Activated T-cell treated with anti-CD3 and anti-CD28 coated beads, Interleukin-2, amount 50 U/mL, for 24 hours (primary cell): ENCODE data around the gene PPP1R3C.

Source experiments
- DNase-seq: peaks from one replicate; pipeline ENCODE4 v3.0.0-alpha.2; 2020
- H3K27ac Mint-ChIP-seq: 2 replicates; pipeline ENCODE4 v1.8.0; 2020; ENCODE audit warnings: mild to moderate bottlenecking, mixed read lengths
- H3K27me3 Mint-ChIP-seq: 2 replicates; pipeline ENCODE4 v1.8.0; 2020; ENCODE audit warnings: mixed read lengths
- H3K36me3 Mint-ChIP-seq: 2 replicates; pipeline ENCODE4 v1.8.0; 2020; ENCODE audit warnings: low read depth, mixed read lengths
- H3K4me1 Mint-ChIP-seq: 2 replicates; pipeline ENCODE4 v1.8.0; 2020; ENCODE audit warnings: low read depth, mixed read lengths
- H3K4me3 Mint-ChIP-seq: 2 replicates; pipeline ENCODE4 v1.8.0; 2020; ENCODE audit warnings: mild to moderate bottlenecking, moderate library complexity, mixed read lengths
- H3K9me3 Mint-ChIP-seq: 2 replicates; pipeline ENCODE4 v1.8.0; 2020; ENCODE audit warnings: mixed read lengths

The PPP1R3C gene

DNA sequence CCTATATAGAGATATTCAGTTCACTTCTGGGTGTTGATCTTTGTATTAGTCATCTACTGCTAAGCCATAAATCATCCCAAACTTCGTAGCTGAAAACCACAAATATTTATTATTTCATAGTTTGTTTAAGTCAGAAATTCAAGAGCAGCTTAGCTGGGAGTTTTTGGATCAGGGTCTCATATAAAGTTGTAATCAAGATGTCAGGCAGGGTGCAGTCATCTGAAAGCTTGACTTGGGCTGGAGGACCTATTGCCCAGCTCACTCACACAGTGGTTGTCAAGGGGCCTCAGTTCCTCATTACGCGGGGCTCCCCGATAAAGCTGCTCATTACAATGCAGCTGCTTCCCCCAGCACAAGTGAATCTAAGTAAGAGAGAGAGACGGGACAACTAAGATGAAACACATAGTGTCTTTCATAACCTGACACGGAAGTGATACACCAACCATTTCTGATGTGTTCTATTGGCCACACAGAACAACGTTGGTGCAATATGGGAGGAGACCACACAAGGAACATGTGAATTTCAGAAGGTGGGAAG, 15.7 kb downstream of the PPP1R3C start:
- DNase-seq: no peak
- Mint-ChIP-seq H3K4me3 (no peak overlapping the region), H3K27ac (no peak overlapping the region)

DNA sequence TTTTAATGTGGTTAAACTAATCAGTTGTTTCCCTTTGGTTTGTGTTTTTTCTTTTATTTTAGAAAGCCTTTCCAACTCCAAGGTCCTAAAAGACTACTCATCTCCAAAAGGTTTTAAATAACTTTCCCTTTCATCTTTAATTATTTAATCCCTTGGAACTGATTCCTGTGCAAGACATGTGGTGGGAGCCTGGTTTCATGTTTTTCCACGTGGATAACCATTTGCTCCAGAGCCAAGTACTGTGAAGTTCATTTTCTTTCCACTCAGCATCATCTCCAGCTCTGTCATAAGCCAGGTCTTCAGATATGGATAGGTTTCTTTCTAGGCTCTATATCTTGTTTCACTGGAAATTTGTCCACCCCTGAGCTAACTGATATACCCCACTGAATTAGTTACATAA, 16.7 kb downstream of the PPP1R3C start:
- Mint-ChIP-seq H3K4me1 (no peaks in the 10 kb centered on the region), H3K4me3 (no peak overlapping the region), H3K9me3 (no peaks in the 10 kb centered on the region), H3K27ac (no peak overlapping the region), H3K27me3 (peaks cover 42% of the 10 kb centered on the region), H3K36me3 (no peaks in the 10 kb centered on the region)
- no peak for DNase-seq

More for the DNA sequence above, 15.7 kb downstream of the PPP1R3C start:
- Mint-ChIP-seq H3K27me3 (peaks cover 46% of the 10 kb centered on the region), H3K36me3 (no peaks in the 10 kb centered on the region), H3K9me3 (no peaks in the 10 kb centered on the region), H3K4me1 (no peaks in the 10 kb centered on the region)

DNA sequence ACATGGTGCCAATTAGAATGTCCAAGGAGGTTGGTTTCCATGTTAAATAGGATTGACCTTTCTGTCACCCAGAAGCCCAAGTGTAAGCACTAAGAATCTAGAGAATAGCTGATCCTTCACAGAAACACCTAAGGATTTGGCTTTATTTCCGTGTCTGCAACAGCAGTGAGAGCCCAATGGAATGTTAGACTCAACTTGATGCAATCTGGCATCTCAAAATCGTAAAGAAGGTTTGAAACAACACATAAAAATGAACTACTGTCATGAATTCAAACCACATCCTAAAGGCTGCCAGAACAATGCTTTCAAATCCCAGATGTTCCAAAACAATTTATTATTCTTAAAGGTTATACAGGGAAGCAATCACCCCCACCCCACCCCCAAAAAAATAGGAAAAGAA, 18.6 kb downstream of the PPP1R3C start:
- Mint-ChIP-seq H3K27me3 (peaks cover 40% of the 10 kb centered on the region), H3K4me1 (no peaks in the 10 kb centered on the region), H3K36me3 (no peaks in the 10 kb centered on the region), H3K27ac (no peak overlapping the region), H3K4me3 (no peak overlapping the region), H3K9me3 (no peaks in the 10 kb centered on the region)
- DNase-seq: no peak

DNA sequence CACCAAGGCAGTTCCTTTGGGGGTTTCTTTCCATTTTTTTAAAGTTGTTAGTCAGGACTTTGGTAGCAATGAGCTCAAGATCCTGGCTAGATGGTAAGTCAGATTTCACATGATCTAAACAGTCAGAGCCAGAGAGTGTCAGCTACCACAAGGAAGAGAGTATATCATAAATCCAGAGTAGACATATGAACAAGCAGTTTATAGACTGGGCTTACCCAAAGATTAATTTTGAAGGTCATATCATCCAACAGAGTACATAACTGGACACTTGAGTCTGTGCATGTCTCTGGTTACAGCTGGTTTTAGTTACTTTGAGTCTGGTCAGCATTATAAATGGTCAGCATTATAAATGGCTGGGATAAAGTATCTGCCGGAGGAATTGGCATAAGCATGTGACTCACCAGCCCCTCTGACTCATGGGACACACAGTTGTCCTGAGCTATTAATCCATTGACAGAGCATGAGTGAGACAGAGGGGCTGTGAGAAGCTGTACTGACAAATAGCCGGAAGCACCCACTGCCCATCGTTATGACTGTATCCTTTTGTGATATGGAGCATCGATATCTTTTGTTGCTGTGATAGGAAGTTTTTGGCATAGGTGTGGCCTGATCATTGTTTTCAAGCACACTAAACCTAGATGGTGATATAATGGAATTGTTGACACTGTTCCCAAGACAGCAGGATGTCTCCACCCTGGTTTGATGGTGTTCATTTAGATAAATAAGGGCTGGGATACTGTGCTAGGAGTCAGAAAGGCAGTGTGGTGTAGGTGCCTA, 19.3 kb downstream of the PPP1R3C start:
- Mint-ChIP-seq H3K9me3 (no peaks in the 10 kb centered on the region), H3K27me3 (peaks cover 36% of the 10 kb centered on the region), H3K4me3 (no peak overlapping the region), H3K36me3 (no peaks in the 10 kb centered on the region), H3K27ac (no peak overlapping the region), H3K4me1 (no peaks in the 10 kb centered on the region)
- no peak for DNase-seq

DNA sequence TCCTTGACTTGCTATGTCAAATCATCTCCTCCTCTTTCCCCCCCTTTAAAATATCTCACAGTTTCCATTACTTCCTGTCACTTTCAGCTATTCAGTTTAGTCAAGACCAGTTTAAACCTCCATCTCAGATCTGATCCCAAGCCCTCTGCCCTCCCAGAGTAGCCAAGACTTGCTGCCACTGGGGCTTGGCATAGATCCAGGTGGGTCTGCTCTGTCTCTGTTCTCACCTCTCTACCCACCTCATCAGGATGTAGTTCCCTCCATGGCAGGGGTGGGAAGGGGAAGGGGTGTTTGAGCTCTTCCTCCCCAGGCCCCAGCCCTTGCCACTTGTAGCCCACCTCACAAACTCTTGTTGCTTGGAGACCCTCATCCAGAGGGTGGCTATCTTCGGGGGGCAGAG, 22.0 kb downstream of the PPP1R3C start:
- DNase-seq: no peak
- Mint-ChIP-seq H3K27ac (no peak overlapping the region), H3K27me3 (peaks cover 26% of the 10 kb centered on the region), H3K9me3 (peaks cover 4% of the 10 kb centered on the region), H3K36me3 (no peaks in the 10 kb centered on the region), H3K4me1 (no peaks in the 10 kb centered on the region), H3K4me3 (no peak overlapping the region)

DNA sequence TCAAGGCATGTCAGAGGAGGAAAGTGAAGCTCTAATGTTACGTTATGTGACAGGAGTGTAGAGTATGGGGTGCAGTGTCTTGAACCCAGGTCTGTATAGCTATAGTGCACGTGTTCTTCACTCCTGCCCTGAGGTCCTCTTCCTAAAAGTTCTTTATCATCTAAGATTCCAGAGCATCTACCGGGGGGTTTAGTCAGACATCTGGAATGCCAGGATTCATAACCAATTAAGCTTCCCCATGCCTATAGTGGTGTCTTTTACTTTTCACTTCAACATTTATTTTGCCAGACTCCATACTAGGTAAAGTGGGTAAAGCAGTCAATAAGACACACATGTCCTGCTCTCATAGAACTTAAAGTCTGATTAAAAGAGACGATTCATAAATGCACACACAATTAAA, 22.4 kb downstream of the PPP1R3C start:
- Mint-ChIP-seq H3K27ac (no peak overlapping the region), H3K27me3 (peaks cover 22% of the 10 kb centered on the region), H3K4me3 (no peak overlapping the region), H3K36me3 (no peaks in the 10 kb centered on the region), H3K9me3 (peaks cover 9% of the 10 kb centered on the region), H3K4me1 (peaks cover 2% of the 10 kb centered on the region)
- no peak for DNase-seq

DNA sequence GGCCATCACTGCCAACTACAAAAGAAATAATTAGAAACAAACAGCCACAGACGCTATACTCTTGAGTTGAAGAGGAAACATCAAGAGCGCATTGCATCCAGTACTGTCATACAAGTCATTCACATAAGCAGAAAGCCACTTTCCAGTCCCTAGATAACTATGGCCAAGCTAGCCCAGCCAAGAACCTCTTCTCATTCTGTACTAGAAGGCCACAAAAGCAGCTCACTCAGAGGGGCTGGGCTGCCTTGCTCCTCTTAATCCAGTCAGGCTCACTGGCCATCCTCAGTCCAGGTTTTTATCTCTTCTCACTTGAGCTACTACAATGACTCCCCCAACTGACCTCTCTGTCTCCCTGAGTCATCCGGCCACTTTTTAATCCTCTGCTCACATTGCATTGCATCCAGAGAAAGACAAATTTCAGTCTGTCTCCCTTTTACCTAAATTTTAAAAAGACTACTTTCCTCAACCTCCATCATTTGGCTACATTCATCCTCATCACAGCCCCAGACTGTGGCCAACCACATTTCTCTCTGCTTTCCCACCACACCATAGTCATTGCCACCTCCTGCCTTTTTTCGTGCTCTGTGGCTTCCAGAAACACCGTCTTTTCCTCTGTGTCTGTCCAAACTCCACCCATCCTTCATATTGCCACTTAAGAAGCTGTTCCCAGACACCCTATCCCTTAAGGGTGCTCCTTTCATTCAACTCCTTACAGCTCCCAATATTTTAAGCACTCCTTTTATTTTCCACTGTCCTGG, 25.0 kb downstream of the PPP1R3C start:
- H3K27me3 Mint-ChIP-seq: peaks cover 18% of the 10 kb centered on the region
- DNase-seq: no peak
- peaks cover 11% of the 10 kb centered on the region for H3K9me3 Mint-ChIP-seq
- no peaks in the 10 kb centered on the region for H3K36me3 Mint-ChIP-seq
- H3K27ac Mint-ChIP-seq: no peak overlapping the region
- H3K4me3 Mint-ChIP-seq: no peak overlapping the region
- peaks cover 4% of the 10 kb centered on the region for H3K4me1 Mint-ChIP-seq

DNA sequence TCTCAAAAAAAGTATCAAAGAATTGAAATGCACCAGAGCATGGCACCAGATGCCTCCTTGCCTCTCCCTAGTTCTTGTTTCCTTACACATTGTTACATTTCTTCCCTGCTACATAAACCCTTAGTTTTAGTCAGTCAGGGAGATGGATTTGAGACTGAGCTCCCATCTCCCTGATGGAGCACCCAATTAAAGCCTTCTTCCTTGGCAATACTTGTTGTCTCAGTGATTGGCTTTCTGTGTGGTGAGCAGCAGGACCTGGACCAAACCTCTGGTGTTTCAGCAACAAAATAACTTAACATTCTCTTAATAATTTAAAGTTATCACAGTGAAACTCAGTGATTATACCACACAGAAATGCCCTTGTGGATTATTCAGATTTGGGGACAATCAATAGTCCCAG, 26.9 kb downstream of the PPP1R3C start:
- H3K27ac Mint-ChIP-seq: no peak overlapping the region
- peaks cover 4% of the 10 kb centered on the region for H3K4me1 Mint-ChIP-seq
- no peak overlapping the region for H3K4me3 Mint-ChIP-seq
- no peak for DNase-seq
- peaks cover 11% of the 10 kb centered on the region for H3K9me3 Mint-ChIP-seq
- H3K27me3 Mint-ChIP-seq: peaks cover 14% of the 10 kb centered on the region
- no peaks in the 10 kb centered on the region for H3K36me3 Mint-ChIP-seq

DNA sequence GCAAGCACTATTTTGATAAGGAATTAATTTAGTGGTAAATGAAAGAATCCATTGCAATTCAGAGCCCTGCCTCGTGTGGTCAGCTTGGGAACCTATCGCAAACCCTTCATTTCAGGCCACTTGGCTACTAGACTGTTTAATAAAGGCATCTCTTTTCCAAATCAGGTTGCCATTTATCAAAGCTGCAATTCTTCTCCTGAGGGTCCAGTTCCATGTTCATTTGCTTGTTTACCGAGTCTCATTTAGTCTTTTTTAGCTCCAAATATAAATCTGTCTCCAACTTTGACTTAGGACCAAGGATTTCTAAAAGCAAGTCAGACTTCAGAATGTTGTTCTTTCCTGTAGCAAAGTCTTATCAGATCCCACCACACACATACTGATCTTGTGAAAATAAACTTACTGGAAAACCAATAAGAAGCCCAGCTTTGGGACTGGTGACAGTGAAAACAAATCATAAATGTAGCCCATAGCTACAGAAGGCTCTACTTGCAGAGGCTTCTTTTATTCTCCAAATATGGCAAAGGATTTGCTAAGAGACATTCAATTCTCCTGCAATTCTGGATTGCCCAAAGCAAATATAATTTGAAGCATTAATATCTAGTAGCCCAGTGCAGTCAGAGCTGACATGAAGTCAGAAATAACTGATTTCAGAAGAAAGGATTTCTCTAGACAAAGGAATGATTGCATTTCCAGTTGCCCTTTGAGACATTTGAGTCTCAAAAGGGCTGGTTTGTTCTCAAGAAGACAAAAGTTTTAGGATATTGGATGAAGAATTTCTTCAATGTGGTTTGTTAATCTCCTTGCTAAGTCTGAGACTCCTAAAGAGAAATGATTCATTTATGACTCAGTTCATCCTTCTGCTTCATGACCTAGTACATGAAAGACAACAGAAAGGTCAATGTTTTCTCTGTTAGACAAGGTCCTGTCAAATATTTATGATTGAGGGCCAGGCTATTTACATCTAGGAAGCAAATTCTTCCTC, 28.0 kb downstream of the PPP1R3C start:
- Mint-ChIP-seq H3K27ac (no peak overlapping the region), H3K4me1 (peaks cover 4% of the 10 kb centered on the region), H3K4me3 (no peak overlapping the region), H3K27me3 (peaks cover 5% of the 10 kb centered on the region), H3K36me3 (no peaks in the 10 kb centered on the region), H3K9me3 (peaks cover 11% of the 10 kb centered on the region)
- no peak for DNase-seq

DNA sequence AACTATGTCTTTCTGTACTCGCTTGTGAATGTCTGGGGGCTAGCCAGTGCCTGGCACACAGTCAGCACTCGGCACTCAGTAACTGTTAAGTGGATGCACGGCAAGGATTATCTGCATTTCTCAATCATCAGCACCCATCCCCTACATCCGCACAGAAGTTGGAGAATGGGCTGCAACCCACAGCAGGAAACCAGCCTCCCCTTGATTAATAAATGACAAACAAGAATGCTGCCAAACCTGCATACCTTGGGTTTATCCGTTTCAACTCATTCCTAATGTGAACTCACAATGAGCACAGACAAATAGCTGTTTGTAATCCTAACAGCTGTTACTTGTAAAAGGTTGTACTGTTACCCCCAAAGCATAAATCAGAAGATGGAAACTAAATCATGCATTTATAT, 28.9 kb downstream of the PPP1R3C start:
- no peak for DNase-seq

DNA sequence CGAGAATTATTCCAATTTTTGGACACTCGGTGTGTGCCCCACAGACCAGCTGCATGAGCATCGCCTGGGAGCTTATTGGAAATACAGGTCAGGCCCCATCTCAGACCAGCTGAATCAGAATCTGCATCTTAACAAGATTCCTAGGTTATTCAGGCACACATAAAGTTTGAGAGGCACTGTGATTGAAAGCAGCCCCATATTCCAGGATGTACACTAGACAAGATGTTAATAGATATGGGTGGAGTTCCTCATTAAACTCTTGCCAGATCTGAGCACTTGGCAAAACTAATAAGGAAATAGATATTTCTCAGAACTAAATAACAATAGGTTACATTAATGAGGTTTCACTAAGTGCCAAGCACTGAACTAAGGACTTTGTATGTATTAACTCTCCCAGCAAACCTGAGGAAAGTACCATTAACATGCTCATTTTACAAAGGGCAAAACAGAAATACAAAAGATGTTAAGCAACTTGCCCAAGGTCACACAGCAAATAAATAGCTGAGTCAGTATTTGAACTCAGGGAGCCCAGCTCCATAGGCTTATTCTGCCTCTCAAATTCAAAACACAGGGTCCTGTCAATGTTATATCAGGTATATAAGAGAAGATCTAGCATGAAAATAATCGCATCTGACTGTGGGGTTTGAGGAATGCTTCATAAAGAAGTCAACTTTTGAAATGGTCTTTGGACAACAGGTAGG, 29.9 kb downstream of the PPP1R3C start:
- Mint-ChIP-seq H3K27me3 (peaks cover 8% of the 10 kb centered on the region), H3K4me3 (no peak overlapping the region), H3K36me3 (no peaks in the 10 kb centered on the region), H3K4me1 (peaks cover 4% of the 10 kb centered on the region), H3K9me3 (peaks cover 11% of the 10 kb centered on the region), H3K27ac (no peak overlapping the region)
- DNase-seq: no peak

More for the DNA sequence above, 28.9 kb downstream of the PPP1R3C start:
- Mint-ChIP-seq H3K36me3 (no peaks in the 10 kb centered on the region), H3K4me3 (no peak overlapping the region), H3K4me1 (peaks cover 4% of the 10 kb centered on the region), H3K9me3 (peaks cover 11% of the 10 kb centered on the region), H3K27me3 (peaks cover 5% of the 10 kb centered on the region), H3K27ac (no peak overlapping the region)

DNA sequence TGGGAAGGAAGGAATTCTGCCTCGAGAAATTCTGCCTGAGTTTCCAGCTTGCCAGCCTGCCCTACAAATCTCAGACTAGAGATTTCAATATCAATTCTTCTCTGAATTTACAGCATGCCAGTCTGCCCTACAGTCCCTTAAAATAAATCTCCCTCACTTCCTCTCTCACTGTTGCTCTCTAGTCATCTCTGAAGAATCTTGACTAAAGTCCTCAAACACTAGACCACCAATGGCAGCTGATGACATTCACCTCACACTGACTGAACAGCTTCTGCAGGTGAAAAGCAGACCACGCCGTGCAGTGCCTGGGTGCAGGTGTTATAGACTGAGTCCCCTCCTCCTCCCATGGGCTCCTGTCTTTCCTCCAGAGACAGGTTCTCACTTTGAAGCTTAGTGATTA, 30.4 kb downstream of the PPP1R3C start:
- Mint-ChIP-seq H3K4me1 (peaks cover 4% of the 10 kb centered on the region), H3K27ac (no peak overlapping the region), H3K4me3 (no peak overlapping the region), H3K27me3 (peaks cover 9% of the 10 kb centered on the region), H3K9me3 (peaks cover 11% of the 10 kb centered on the region), H3K36me3 (no peaks in the 10 kb centered on the region)
- no peak for DNase-seq

DNA sequence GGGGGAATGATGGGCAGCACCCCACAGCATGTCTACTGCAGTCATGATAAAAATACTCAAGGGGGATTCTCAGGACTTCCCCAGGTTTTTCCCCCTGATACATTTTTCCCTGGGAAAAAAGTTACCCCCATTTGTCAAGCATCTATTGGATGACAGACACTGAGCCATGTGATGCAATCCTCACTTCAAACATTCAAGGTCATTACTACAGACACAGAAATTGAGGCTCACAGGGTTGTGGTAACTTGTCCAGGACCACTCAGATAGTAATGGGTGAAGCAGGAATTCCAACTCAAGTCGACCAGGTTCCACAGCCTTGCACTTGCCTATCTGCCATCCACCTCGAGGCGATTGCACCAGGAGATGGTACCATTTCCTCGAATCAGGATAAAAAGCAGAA, 31.7 kb downstream of the PPP1R3C start:
- H3K4me3 Mint-ChIP-seq: no peak overlapping the region
- no peak for DNase-seq
- no peak overlapping the region for H3K27ac Mint-ChIP-seq
- H3K9me3 Mint-ChIP-seq: peaks cover 8% of the 10 kb centered on the region
- no peaks in the 10 kb centered on the region for H3K36me3 Mint-ChIP-seq
- peaks cover 6% of the 10 kb centered on the region for H3K4me1 Mint-ChIP-seq
- peaks cover 12% of the 10 kb centered on the region for H3K27me3 Mint-ChIP-seq
